A549 (cell line): ENCODE data around the gene SHE. TPM values are rescaled to one million over a fixed set of nuclear protein-coding genes. Genes with fewer than 3 reads are reported as not detected.

Experiments used
- ATAC-seq, 2 experiments: fragments of 200-7000 bp in 1 of 2; fragments of >200 bp in 1 of 2; cut with Nextera tagmentation in 1 of 2; cut with Tn5 transposase in 1 of 2; 3 replicates each; pipeline versions ENCODE4 v1.8.0 to v1.9.1; 2018 to 2020; ENCODE audit warnings: mild to moderate bottlenecking in 1 of 2, moderate library complexity in 1 of 2
- CTCF ChIA-PET: fragments of 300-600 bp; sonication (Branson Sonifier 250); formaldehyde crosslinking; extraction: SDS; loops from one replicate; lab custom pipeline; 2021; ENCODE audit warnings: antibody characterized with exemption, inconsistent platforms; lab: Yijun Ruan, JAX
- POLR2A ChIA-PET: fragments of 350-600 bp; formaldehyde crosslinking; extraction: SDS; loops from one replicate; lab custom pipeline; 2021; ENCODE audit warnings: antibody characterized with exemption, inconsistent platforms; lab: Yijun Ruan, JAX
- DNase-seq, 2 experiments: peaks; one replicate each; pipeline versions ENCODE4 v3.0.0 to v3.0.0-alpha.2; 2011 to 2016; ENCODE audit warnings: low read depth in 1 of 2, low spot score in 1 of 2
- FAIRE-seq: peaks from 2 replicates; lab custom pipeline; 2011; peaks lifted over from hg19 to GRCh38; lab: Jason Lieb, UNC
- H3K27ac ChIP-seq, 2 experiments: fragments of >200 bp; sonication (Bioruptor Twin); formaldehyde crosslinking; 3 replicates each; pipeline ENCODE4 v1.5.1; 2016 to 2017
- H3K4me1 ChIP-seq: fragments of >200 bp; sonication (Bioruptor Twin); formaldehyde crosslinking; 3 replicates; pipeline ENCODE4 v1.6.1; 2016
- H3K4me2 ChIP-seq: fragments of >200 bp; sonication (Bioruptor Twin); formaldehyde crosslinking; 3 replicates; pipeline ENCODE4 v1.6.1; 2016
- H3K4me3 ChIP-seq: fragments of >200 bp; sonication (Bioruptor Twin); formaldehyde crosslinking; 3 replicates; pipeline ENCODE4 v1.5.1; 2016
- H3K9me3 ChIP-seq: fragments of >200 bp; sonication (Bioruptor Twin); formaldehyde crosslinking; 3 replicates; pipeline ENCODE4 v1.6.1; 2016
- BHLHE40 ChIP-seq: IDR thresholded peaks from 2 replicates; pipeline ENCODE4 v1.6.1; 2012; ENCODE audit warnings: low read depth, low read length, inconsistent platforms
- CHD4 ChIP-seq: fragments of 200-600 bp; sonication (generic); IDR thresholded peaks from 2 replicates; pipeline ENCODE4 v1.6.1; 2016; ENCODE audit warnings: antibody characterized with exemption, mild to moderate bottlenecking, borderline replicate concordance
- EHMT2 ChIP-seq: fragments of 200-600 bp; sonication (generic); IDR thresholded peaks from 2 replicates; pipeline ENCODE4 v1.6.1; 2016; ENCODE audit warnings: antibody characterized with exemption, low read depth, mild to moderate bottlenecking, moderate library complexity
- FOSB ChIP-seq: fragments of 250-450 bp; sonication (Bioruptor Pico); IDR thresholded peaks from 2 replicates; pipeline ENCODE4 v1.5.0; 2020; ENCODE audit warnings: mild to moderate bottlenecking, moderate library complexity
- FOXS1 ChIP-seq: fragments of 250-450 bp; sonication (Bioruptor Pico); IDR thresholded peaks from 2 replicates; pipeline ENCODE4 v1.5.0; 2020; ENCODE audit warnings: mild to moderate bottlenecking, moderate library complexity
- HDAC2 ChIP-seq: fragments of 200-600 bp; sonication (generic); IDR thresholded peaks from 2 replicates; pipeline ENCODE4 v1.6.1; 2016
- HEYL ChIP-seq: fragments of 250-450 bp; sonication (Bioruptor Pico); IDR thresholded peaks from 2 replicates; pipeline ENCODE4 v1.8.0; 2021; ENCODE audit warnings: mild to moderate bottlenecking, moderate library complexity
- KDM1A ChIP-seq: fragments of 200-600 bp; sonication (generic); IDR thresholded peaks from 2 replicates; pipeline ENCODE4 v1.6.1; 2016; ENCODE audit warnings: low read depth, mild to moderate bottlenecking
- MAZ ChIP-seq: fragments of 150-350 bp; IDR thresholded peaks from 2 replicates; pipeline ENCODE4 v1.6.1; 2014; ENCODE audit warnings: antibody characterized with exemption, low read depth, low read length, borderline replicate concordance
- MYC ChIP-seq: IDR thresholded peaks from 2 replicates; pipeline ENCODE4 v1.6.1; 2012; ENCODE audit warnings: mild to moderate bottlenecking, inconsistent platforms, low read length, improper control_type of control experiment, borderline replicate concordance
- SREBF2 ChIP-seq: fragments of 450-650 bp; IDR thresholded peaks from 2 replicates; pipeline ENCODE4 v1.6.1; 2014; ENCODE audit warnings: mild to moderate bottlenecking, moderate library complexity
- TFCP2L1 ChIP-seq: fragments of 250-450 bp; sonication (Bioruptor Pico); IDR thresholded peaks from 2 replicates; pipeline ENCODE4 v1.5.0; 2021; ENCODE audit warnings: mild to moderate bottlenecking
- WGBS: methylation state at CpG from one replicate; pipeline ENCODE4 v1.1.6; 2017; ENCODE audit errors: missing lambda C conversion rate; 5-methylcytosine and 5-hydroxymethylcytosine counted together
- polyA plus RNA-seq, 4 experiments: library from polyadenylated mRNA; depleted of rRNA in 3 of 4; stranded (reverse); fragments of >200 nt; fragmentation: RNase III in 1 of 4; extraction: RNeasy Plus Mini Kit Qiagen cat#74134 plus additional on column Dnase treatment in 1 of 4; gene quantifications; 2 replicates in 3 of 4; 3 replicates in 1 of 4; pipeline ENCODE4 v1.2.3, GENCODE V29; 2011 to 2017
- TF ChIP-seq, protein P1 (sequence below): fragments of 150-350 bp; IDR thresholded peaks from 2 replicates; pipeline ENCODE4 v1.6.1; 2014; ENCODE audit warnings: low read depth, mild to moderate bottlenecking, low read length
- TF ChIP-seq, protein P2 (sequence below): IDR thresholded peaks from 2 replicates; pipeline ENCODE4 v1.6.1; 2012
- TF ChIP-seq, protein P3 (sequence below): fragments of 250-450 bp; sonication (Bioruptor Pico); IDR thresholded peaks from 2 replicates; pipeline ENCODE4 v1.5.0; 2021; ENCODE audit warnings: mild to moderate bottlenecking, moderate library complexity, borderline replicate concordance
- TF ChIP-seq, protein P4 (sequence below): fragments of >200 bp; sonication (Bioruptor Twin); formaldehyde crosslinking; IDR thresholded peaks from 2 replicates; pipeline ENCODE4 v1.6.1; 2016
- TF ChIP-seq, protein P5 (sequence below): fragments of >200 bp; sonication (Bioruptor Twin); formaldehyde crosslinking; IDR thresholded peaks from 3 replicates; pipeline ENCODE4 v1.5.1; 2016
- TF ChIP-seq, protein P6 (sequence below): IDR thresholded peaks from 2 replicates; pipeline ENCODE4 v1.6.1; 2012; ENCODE audit warnings: low read depth, borderline replicate concordance

SHE gene
- polyA plus RNA-seq, 2 of the 4 experiments (the other 2 are of a cell fraction), result 0.03 TPM; not detected in 1

DNA sequence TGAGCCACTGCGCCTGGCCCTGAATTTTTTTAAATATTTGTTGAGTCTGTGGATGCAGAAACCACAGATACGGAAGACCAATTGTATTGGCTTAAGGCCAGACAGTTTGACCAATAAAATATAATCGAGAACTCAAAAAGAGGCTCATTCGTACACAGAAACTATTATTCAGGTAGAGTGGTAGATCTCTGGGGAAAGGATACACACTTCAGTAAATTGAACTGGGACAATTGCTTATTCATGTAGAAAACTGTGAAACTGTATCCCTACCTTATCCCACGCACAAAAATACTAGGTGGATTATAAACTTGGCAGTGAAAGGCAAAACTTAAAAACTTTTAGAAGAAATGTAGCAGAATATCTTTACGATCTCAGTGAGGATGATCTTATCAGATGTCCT, 25.0 kb upstream of the SHE start (continued):
- TF ChIP-seq MYC, result no peak
- no peak for TF ChIP-seq FOXS1
- no peak for TF ChIP-seq HDAC2
- no peak for TF ChIP-seq MAZ

DNA sequence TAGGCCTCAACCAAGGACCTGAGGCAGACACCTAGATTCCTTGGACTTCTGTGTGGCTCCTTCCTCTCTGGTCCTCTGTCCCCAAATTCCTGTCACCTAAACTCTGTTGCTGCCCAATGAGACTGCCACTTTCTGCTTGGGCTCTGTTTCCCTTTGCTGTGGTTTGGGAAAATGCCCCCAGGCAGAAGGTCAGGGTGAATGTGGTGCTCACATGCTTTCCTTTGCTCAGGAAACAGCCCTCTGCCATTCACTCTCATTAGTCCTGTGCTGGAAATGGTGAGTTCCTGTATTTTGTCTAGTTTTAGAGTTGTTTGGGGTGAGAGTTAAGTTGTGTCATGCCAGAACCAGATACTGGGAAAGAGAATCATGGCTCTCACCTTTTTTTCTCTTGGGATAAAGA, 22.7 kb upstream of the SHE start:
- POLR2A ChIA-PET, result no interaction called here
- H3K27ac ChIP-seq, result no peak overlapping the region
- CTCF ChIA-PET, result interaction anchor here (2.0 to 2.6 kb wide), 2 partner anchors 9 to 10 kb away, joined by 6 to 14 read pairs; no protein-coding TSS in a partner anchor
- no peak overlapping the region for H3K4me3 ChIP-seq
- TF ChIP-seq BHLHE40, result no peak
- TF ChIP-seq, protein P1, sequence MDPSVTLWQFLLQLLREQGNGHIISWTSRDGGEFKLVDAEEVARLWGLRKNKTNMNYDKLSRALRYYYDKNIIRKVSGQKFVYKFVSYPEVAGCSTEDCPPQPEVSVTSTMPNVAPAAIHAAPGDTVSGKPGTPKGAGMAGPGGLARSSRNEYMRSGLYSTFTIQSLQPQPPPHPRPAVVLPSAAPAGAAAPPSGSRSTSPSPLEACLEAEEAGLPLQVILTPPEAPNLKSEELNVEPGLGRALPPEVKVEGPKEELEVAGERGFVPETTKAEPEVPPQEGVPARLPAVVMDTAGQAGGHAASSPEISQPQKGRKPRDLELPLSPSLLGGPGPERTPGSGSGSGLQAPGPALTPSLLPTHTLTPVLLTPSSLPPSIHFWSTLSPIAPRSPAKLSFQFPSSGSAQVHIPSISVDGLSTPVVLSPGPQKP, result no peak
- no peak for TF ChIP-seq FOSB (CRISPR knock-in tag)
- TF ChIP-seq, protein P2, sequence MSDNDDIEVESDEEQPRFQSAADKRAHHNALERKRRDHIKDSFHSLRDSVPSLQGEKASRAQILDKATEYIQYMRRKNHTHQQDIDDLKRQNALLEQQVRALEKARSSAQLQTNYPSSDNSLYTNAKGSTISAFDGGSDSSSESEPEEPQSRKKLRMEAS, result no peak
- FAIRE-seq (no peak), ATAC-seq (no peak), DNase-seq (no peak)
- H3K4me2 ChIP-seq, result no peak overlapping the region
- no peaks in the 10 kb centered on the region for H3K4me1 ChIP-seq
- no peaks in the 10 kb centered on the region for H3K9me3 ChIP-seq

DNA sequence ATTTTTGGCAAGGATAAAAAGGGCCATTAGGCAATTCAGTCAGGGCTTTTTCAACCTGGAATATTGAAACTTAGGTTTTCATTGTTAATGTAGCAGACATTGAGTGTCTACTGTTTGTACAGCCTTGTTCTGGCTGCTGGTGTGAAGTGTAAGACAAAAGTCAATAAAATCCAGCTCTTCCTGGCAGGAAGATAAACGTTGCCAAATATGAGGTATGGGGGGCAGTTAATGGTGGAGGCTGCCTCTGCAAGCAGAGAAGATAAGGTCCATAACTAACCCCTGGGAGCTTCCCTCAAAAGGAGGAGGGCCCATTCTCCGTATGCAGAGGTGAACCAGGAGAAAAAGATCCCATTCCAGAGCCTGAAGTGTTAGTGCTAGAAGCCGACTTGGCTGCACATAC, 19.5 kb upstream of the SHE start:
- Histone ChIP-seq H3K4me1 (no peaks in the 10 kb centered on the region), H3K4me3 (no peak overlapping the region), H3K9me3 (no peaks in the 10 kb centered on the region), H3K4me2 (no peak overlapping the region), H3K27ac (no peak overlapping the region)
- ChIA-PET CTCF (interaction anchor here (0.9 to 2.3 kb wide), 4 partner anchors 25 to 147 kb away, joined by 3 to 8 read pairs (median 4); no protein-coding TSS in a partner anchor), POLR2A (no interaction called here)
- ATAC-seq (no peak), FAIRE-seq (no peak), DNase-seq (no peak)
- no peak for TF ChIP-seq HEYL (CRISPR knock-in tag)
- TF ChIP-seq, protein P3, sequence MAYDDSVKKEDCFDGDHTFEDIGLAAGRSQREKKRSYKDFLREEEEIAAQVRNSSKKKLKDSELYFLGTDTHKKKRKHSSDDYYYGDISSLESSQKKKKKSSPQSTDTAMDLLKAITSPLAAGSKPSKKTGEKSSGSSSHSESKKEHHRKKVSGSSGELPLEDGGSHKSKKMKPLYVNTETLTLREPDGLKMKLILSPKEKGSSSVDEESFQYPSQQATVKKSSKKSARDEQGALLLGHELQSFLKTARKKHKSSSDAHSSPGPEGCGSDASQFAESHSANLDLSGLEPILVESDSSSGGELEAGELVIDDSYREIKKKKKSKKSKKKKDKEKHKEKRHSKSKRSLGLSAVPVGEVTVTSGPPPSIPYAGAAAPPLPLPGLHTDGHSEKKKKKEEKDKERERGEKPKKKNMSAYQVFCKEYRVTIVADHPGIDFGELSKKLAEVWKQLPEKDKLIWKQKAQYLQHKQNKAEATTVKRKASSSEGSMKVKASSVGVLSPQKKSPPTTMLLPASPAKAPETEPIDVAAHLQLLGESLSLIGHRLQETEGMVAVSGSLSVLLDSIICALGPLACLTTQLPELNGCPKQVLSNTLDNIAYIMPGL (CRISPR knock-in tag), result no peak
- TF ChIP-seq KDM1A, result no peak
- TF ChIP-seq EHMT2, result no peak
- TF ChIP-seq, protein P4, sequence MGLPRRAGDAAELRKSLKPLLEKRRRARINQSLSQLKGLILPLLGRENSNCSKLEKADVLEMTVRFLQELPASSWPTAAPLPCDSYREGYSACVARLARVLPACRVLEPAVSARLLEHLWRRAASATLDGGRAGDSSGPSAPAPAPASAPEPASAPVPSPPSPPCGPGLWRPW, result no peak
- TF ChIP-seq CHD4, result no peak
- TF ChIP-seq, protein P1, result no peak
- TF ChIP-seq, protein P5, sequence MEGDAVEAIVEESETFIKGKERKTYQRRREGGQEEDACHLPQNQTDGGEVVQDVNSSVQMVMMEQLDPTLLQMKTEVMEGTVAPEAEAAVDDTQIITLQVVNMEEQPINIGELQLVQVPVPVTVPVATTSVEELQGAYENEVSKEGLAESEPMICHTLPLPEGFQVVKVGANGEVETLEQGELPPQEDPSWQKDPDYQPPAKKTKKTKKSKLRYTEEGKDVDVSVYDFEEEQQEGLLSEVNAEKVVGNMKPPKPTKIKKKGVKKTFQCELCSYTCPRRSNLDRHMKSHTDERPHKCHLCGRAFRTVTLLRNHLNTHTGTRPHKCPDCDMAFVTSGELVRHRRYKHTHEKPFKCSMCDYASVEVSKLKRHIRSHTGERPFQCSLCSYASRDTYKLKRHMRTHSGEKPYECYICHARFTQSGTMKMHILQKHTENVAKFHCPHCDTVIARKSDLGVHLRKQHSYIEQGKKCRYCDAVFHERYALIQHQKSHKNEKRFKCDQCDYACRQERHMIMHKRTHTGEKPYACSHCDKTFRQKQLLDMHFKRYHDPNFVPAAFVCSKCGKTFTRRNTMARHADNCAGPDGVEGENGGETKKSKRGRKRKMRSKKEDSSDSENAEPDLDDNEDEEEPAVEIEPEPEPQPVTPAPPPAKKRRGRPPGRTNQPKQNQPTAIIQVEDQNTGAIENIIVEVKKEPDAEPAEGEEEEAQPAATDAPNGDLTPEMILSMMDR, result no peak
- TF ChIP-seq SREBF2, result no peak
- no peak for TF ChIP-seq TFCP2L1 (CRISPR knock-in tag)
- TF ChIP-seq, protein P6, sequence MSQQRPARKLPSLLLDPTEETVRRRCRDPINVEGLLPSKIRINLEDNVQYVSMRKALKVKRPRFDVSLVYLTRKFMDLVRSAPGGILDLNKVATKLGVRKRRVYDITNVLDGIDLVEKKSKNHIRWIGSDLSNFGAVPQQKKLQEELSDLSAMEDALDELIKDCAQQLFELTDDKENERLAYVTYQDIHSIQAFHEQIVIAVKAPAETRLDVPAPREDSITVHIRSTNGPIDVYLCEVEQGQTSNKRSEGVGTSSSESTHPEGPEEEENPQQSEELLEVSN, result no peak
- WGBS, result 56% methylated on average over 3 of the region's 3 CpGs
